Measurements from ENCODE around the gene PBX3. TPM values are rescaled to one million over a fixed set of nuclear protein-coding genes. Genes with fewer than 3 reads are reported as not detected.
A peak's percentile ranks its signal among the peaks of the same experiment; 100 is the strongest.

Gene PBX3
- total and polyA plus RNA-seq, 8 donors = 36.3 to 53.6 (median 42.8) TPM

GRCh38 chr9:125913551-125913950, 166.4 kb downstream of the PBX3 start:
- no peak overlapping the region for H3K27ac ChIP-seq
- H3K36me3 ChIP-seq = no peaks in the 10 kb centered on the region
- H3K27me3 ChIP-seq = no peaks in the 10 kb centered on the region
- H3K4me3 ChIP-seq = no peak overlapping the region
- TF ChIP-seq CTCF (IDR thresholded peaks at IDR 0.05) = no peak
- intact Hi-C loops (cut with DNase I) = no loop called here
- H3K9me3 ChIP-seq = no peaks in the 10 kb centered on the region
- no peaks in the 10 kb centered on the region for H3K4me1 ChIP-seq
- no peak for ATAC-seq
- DNase-seq = no peak

- Histone ChIP-seq H3K4me3 (no peak overlapping the region), H3K4me1 (no peaks in the 10 kb centered on the region), H3K9me3 (no peaks in the 10 kb centered on the region), H3K27ac (no peak overlapping the region), H3K36me3 (no peaks in the 10 kb centered on the region), H3K27me3 (no peaks in the 10 kb centered on the region)
- ATAC-seq (no peak), DNase-seq (no peak)
- no peak for TF ChIP-seq CTCF (IDR thresholded peaks at IDR 0.05)
- intact Hi-C loops (cut with DNase I) = no loop called here
Observed at GRCh38 chr9:125914411-125914810, 167.2 kb downstream of the PBX3 start.

- peak in 1 of 4 donors; percentile 30 for DNase-seq
- ATAC-seq = no peak
- Histone ChIP-seq H3K4me3 (no peak overlapping the region), H3K9me3 (no peaks in the 10 kb centered on the region), H3K27me3 (no peaks in the 10 kb centered on the region), H3K27ac (no peak overlapping the region), H3K4me1 (no peaks in the 10 kb centered on the region), H3K36me3 (no peaks in the 10 kb centered on the region)
- intact Hi-C loops (cut with DNase I) = no loop called here
- TF ChIP-seq CTCF (IDR thresholded peaks at IDR 0.05) = no peak
Observed at GRCh38 chr9:125915606-125916005, 168.4 kb downstream of the PBX3 start.

GRCh38 chr9:125919565-125919964, 172.4 kb downstream of the PBX3 start:
- TF ChIP-seq CTCF (IDR thresholded peaks at IDR 0.05) = no peak
- no peaks in the 10 kb centered on the region for H3K27me3 ChIP-seq
- no peaks in the 10 kb centered on the region for H3K9me3 ChIP-seq
- peaks cover 0 to 3% of the 10 kb centered on the region in 2 donors for H3K36me3 ChIP-seq
- no peak for DNase-seq
- H3K4me1 ChIP-seq = no peaks in the 10 kb centered on the region
- H3K27ac ChIP-seq = no peak overlapping the region
- ATAC-seq = no peak
- no peak overlapping the region for H3K4me3 ChIP-seq
- intact Hi-C loops (cut with DNase I) = no loop called here

- Histone ChIP-seq H3K4me1 (no peaks in the 10 kb centered on the region), H3K27me3 (no peaks in the 10 kb centered on the region), H3K4me3 (no peak overlapping the region), H3K9me3 (no peaks in the 10 kb centered on the region), H3K27ac (no peak overlapping the region), H3K36me3 (peaks cover 0 to 3% of the 10 kb centered on the region in 2 donors)
- ATAC-seq = no peak
- no peak for DNase-seq
- intact Hi-C loops (cut with DNase I) = no loop called here
- no peak for TF ChIP-seq CTCF (IDR thresholded peaks at IDR 0.05)
Observed at GRCh38 chr9:125920402-125920801, 173.2 kb downstream of the PBX3 start.

Data from left lung (tissue), 10 donors.